Astrocyte of the spinal cord (primary cell): ENCODE data around the gene IAPP.

Source experiments
- DNase-seq: peaks from one replicate; pipeline ENCODE4 v3.0.0; 2011; ENCODE audit warnings: low read depth, low spot score
- H3K4me3 ChIP-seq: 2 replicates; pipeline ENCODE4 v1.5.1; 2011; ENCODE audit warnings: low read depth, mild to moderate bottlenecking, low read length, moderate library complexity
- in situ Hi-C: cut with HindIII; loops from 2 replicates; pipeline ENCODE4 v1.10.0; 2017; ENCODE audit warnings: low sequenced_read_pairs
- TF ChIP-seq, protein P1 (sequence below): IDR thresholded peaks from 2 replicates; pipeline ENCODE4 v1.5.1; 2012; ENCODE audit warnings: low read depth, mild to moderate bottlenecking, low read length, inconsistent platforms

The IAPP gene

GRCh38 chr12:21336656-21337055 is 36.0 kb upstream of the IAPP start:
- in situ Hi-C loops = no loop called here
- TF ChIP-seq, protein P1, sequence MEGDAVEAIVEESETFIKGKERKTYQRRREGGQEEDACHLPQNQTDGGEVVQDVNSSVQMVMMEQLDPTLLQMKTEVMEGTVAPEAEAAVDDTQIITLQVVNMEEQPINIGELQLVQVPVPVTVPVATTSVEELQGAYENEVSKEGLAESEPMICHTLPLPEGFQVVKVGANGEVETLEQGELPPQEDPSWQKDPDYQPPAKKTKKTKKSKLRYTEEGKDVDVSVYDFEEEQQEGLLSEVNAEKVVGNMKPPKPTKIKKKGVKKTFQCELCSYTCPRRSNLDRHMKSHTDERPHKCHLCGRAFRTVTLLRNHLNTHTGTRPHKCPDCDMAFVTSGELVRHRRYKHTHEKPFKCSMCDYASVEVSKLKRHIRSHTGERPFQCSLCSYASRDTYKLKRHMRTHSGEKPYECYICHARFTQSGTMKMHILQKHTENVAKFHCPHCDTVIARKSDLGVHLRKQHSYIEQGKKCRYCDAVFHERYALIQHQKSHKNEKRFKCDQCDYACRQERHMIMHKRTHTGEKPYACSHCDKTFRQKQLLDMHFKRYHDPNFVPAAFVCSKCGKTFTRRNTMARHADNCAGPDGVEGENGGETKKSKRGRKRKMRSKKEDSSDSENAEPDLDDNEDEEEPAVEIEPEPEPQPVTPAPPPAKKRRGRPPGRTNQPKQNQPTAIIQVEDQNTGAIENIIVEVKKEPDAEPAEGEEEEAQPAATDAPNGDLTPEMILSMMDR = no peak
- H3K4me3 ChIP-seq = no peak overlapping the region
- no peak for DNase-seq

DNA sequence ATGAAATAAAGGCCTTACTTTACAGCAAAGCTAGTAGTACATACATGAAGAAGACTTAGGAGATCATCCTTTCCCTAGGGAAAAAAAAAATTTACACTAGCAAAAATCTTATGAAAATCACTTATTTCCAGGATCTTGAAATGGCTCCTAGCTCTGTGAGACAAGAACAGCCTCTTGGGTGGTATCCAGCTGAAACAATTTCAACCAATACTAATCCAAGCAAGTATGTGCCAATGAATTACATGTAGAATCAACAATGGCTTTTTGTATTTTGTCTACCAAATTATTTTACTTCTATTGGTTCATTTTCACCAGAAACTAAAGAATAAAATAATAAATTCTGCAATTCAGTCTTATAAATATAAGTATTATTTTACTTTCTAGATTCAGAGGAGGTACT is 35.2 kb upstream of the IAPP start:
- no peak overlapping the region for H3K4me3 ChIP-seq
- TF ChIP-seq, protein P1 = no peak
- DNase-seq = no peak
- in situ Hi-C loops = no loop called here

GRCh38 chr12:21337959-21338744 is 34.5 kb upstream of the IAPP start:
- DNase-seq = no peak
- H3K4me3 ChIP-seq = no peak overlapping the region
- TF ChIP-seq, protein P1 = no peak
- in situ Hi-C loops = no loop called here

DNA sequence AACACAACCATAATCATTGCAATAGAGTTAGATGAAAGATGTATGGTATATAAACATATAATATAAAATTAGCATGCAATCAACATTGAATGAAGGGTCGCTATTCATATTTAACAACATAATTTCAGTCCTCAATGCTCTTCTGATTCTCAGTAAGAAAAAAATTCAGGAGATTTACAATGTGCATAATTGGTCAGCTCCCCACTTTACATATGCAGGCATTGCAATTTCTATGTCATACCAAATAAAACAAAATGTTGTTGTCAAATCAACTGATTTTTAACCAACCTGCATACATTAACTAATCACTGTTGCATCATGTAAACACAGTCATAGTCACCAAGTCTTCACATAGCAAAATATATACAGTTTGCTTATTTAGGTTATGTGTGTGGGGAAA is 32.8 kb upstream of the IAPP start:
- DNase-seq = no peak
- H3K4me3 ChIP-seq = no peak overlapping the region
- TF ChIP-seq, protein P1 = no peak
- in situ Hi-C loops = no loop called here

DNA sequence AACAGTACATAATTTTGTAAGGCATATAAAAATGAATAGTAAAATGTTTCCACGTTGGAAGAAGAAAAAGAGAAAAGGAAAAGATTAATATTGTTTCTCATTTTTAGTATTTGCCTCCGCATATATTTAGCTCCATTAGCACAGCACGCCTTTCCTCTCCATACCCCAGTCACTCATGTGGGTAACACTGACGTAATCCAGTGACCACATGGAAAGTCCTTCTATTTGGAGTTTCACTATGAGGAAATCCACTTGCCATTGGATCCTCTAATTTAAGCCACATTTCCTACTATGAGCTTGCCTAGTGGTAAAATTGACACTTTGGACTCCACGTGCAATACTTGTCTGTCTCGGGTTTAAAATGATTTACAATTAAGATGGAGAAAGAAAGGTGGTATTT is 32.3 kb upstream of the IAPP start:
- in situ Hi-C loops = no loop called here
- TF ChIP-seq, protein P1 = no peak
- no peak for DNase-seq
- H3K4me3 ChIP-seq = no peak overlapping the region

DNA sequence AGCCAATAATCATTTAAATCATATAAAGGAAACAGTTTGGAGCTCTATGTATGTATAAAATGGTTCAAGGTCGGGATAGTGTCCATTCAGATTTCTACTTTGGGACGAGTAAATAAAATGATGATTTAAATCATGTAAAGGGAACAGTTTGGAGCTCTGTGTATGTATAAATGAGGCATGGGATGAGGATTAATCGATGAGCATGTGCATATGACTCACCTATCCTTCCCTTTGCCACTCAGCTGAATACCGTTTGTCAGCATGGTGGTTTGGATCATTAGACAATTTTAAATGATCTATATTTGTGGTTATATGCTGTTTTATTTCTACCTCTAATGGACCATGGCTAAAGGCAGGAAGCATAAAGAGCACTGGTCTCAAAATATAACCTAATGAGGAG is 30.9 kb upstream of the IAPP start:
- H3K4me3 ChIP-seq = no peak overlapping the region
- in situ Hi-C loops = no loop called here
- no peak for DNase-seq
- TF ChIP-seq, protein P1 = no peak

GRCh38 chr12:21343636-21344035 is 29.1 kb upstream of the IAPP start:
- DNase-seq = no peak
- no peak overlapping the region for H3K4me3 ChIP-seq
- TF ChIP-seq, protein P1 = no peak

More at GRCh38 chr12:21343636-21344035, 29.1 kb upstream of the IAPP start:
- in situ Hi-C loops = no loop called here
